ENCODE data around the gene ZSCAN23. TPM values are rescaled to one million over a fixed set of nuclear protein-coding genes. Genes with fewer than 3 reads are reported as not detected.

The ZSCAN23 gene
- total and polyA plus RNA-seq, 2 donors (not counting 3 experiments of a cell fraction or from before 2014, with no cell fraction given) = 0.28 to 1.6 TPM

- dilution Hi-C loops (cut with MboI; ENCODE audit: extremely low pct_ligation_motif_present, low sequenced_read_pairs) = no loop called here
- Histone ChIP-seq H4K20me1 (replicated peaks; ENCODE audit: control insufficient read depth, extremely low read depth, insufficient read depth, low read length) (no peaks in the 10 kb centered on the region), H3K4me3 (replicated peaks in 1 of 3; ENCODE audit: insufficient read depth in 1 of 3, low read depth in 1 of 3, low read length in 3 of 3) (no peak overlapping the region), H3K4me1 (ENCODE audit: control insufficient read depth, extremely low read depth, insufficient read depth, low read length) (no peaks in the 10 kb centered on the region), H2AFZ (ENCODE audit: low read depth, low read length) (no peak overlapping the region), H3K36me3 (ENCODE audit: control insufficient read depth in 2 of 2, extremely low read depth in 1 of 2, insufficient read depth in 2 of 2, low read length in 2 of 2) (no peaks in the 10 kb centered on the region), H3K27me3 (ENCODE audit: control insufficient read depth in 2 of 2, insufficient read depth in 2 of 2, low read length in 2 of 2) (peaks cover 27 to 41% of the 10 kb centered on the region in 2 experiments), H3K9me3 (replicated peaks; ENCODE audit: control insufficient read depth, insufficient read depth, low read length) (no peaks in the 10 kb centered on the region), H3K4me2 (ENCODE audit: insufficient read depth, low read length) (no peak overlapping the region), H3K79me2 (ENCODE audit: control insufficient read depth, insufficient read depth, low read length) (no peaks in the 10 kb centered on the region), H3K27ac (ENCODE audit: insufficient read depth, low read depth, low read length) (no peak overlapping the region), H3K9me1 (replicated peaks; ENCODE audit: control insufficient read depth, extremely low read depth, insufficient read depth, low read length) (no peaks in the 10 kb centered on the region), H3K9ac (replicated peaks; ENCODE audit: extremely low read depth, insufficient read depth, low read length) (no peak overlapping the region)
- intact Hi-C loops (cut with micrococcal nuclease) = no loop called here
- no peak for DNase-seq (ENCODE audit: low read depth, low spot score)
- no peak for FAIRE-seq
- CTCF ChIA-PET = no interaction called here
- TF ChIP-seq MYC (IDR thresholded peaks at IDR 0.05; ENCODE audit: low read depth, low read length) = no peak
- no peak for TF ChIP-seq JUN (IDR thresholded peaks at IDR 0.05; ENCODE audit: borderline replicate concordance, insufficient read depth, insufficient read length, low read depth)
- TF ChIP-seq, protein P1, sequence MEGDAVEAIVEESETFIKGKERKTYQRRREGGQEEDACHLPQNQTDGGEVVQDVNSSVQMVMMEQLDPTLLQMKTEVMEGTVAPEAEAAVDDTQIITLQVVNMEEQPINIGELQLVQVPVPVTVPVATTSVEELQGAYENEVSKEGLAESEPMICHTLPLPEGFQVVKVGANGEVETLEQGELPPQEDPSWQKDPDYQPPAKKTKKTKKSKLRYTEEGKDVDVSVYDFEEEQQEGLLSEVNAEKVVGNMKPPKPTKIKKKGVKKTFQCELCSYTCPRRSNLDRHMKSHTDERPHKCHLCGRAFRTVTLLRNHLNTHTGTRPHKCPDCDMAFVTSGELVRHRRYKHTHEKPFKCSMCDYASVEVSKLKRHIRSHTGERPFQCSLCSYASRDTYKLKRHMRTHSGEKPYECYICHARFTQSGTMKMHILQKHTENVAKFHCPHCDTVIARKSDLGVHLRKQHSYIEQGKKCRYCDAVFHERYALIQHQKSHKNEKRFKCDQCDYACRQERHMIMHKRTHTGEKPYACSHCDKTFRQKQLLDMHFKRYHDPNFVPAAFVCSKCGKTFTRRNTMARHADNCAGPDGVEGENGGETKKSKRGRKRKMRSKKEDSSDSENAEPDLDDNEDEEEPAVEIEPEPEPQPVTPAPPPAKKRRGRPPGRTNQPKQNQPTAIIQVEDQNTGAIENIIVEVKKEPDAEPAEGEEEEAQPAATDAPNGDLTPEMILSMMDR (IDR thresholded peaks at IDR 0.05; ENCODE audit: extremely low read depth in 1 of 2, insufficient read depth in 1 of 2, low read depth in 1 of 2, low read length in 2 of 2) = no peak
- TF ChIP-seq, protein P2, sequence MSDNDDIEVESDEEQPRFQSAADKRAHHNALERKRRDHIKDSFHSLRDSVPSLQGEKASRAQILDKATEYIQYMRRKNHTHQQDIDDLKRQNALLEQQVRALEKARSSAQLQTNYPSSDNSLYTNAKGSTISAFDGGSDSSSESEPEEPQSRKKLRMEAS (IDR thresholded peaks at IDR 0.05; ENCODE audit: insufficient read depth, insufficient read length) = no peak
- no peak for TF ChIP-seq EZH2 (IDR thresholded peaks at IDR 0.05; ENCODE audit: borderline replicate concordance, low read depth, low read length, severe bottlenecking)
- no peak for TF ChIP-seq FOS (IDR thresholded peaks at IDR 0.05; ENCODE audit: borderline replicate concordance, insufficient read depth, low read length)
- TF ChIP-seq POLR2AphosphoS5 (IDR thresholded peaks at IDR 0.05; ENCODE audit: insufficient read depth, low read depth, low read length) = no peak
- TF ChIP-seq POLR2A (IDR thresholded peaks at IDR 0.05; ENCODE audit: low read depth, low read length) = no peak
- no peak for TF ChIP-seq GATA2 (IDR thresholded peaks at IDR 0.05; ENCODE audit: insufficient read depth, insufficient read length, low read depth, low read length)
- POLR2A ChIA-PET = no interaction called here
- BruUV-seq (replicated peaks) = no TSS peak
These were observed 37.1 kb upstream of the ZSCAN23 start for GRCh38 chr6:28480253-28480932.

Measured in endothelial cell of umbilical vein (primary cell).